Bone marrow (tissue), 2 donors: ENCODE data around the gene WNT10A.
"Not testable (repeated sequence)": the region's sequence is repeated elsewhere in the genome, so short reads cannot be mapped to it uniquely, and the experiment has no call there.

ENCODE experiments used
- DNase-seq, 2 donors: peaks; one replicate each; lab custom pipeline; 2025; lab: John Stamatoyannopoulos, UW

WNT10A gene

DNA sequence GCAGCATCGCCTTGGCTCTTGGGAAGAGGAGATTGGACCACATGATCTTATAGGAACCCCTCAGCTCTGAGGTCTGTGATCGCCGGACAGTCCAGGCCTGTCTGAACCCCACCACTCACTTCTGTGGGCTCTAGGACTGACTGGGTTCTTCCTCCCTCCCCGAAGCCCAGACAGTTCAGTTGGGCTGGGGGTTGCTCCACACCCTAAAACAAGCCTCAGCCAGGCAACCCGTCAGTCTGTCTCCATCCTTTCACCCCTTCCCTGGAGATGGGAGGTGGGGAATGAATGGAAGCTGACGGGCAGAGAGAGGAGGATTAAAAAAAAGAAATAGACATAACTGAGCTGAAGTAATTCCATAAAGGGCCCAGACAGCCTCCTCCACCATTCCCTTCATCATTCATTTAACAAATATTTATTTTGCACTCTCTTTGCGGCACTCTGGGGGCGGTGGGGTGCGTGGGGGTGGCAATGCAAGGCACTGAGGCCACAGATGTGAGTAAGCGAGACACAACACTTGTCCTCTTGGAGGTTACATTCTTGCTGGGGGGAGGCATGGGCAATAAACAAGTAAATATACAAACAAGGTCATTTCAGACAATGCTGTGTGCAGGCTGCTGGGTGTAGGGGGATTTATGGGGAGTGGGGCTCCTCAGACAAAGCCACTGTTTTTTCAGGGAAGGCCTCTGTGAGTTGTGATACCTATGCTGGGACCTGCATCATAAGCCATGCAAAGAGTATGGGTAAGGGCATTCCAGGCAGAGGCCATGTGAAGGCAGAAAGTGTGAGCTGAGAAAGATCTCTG, 12.9 kb downstream of the WNT10A start:
- no peak for DNase-seq

DNA sequence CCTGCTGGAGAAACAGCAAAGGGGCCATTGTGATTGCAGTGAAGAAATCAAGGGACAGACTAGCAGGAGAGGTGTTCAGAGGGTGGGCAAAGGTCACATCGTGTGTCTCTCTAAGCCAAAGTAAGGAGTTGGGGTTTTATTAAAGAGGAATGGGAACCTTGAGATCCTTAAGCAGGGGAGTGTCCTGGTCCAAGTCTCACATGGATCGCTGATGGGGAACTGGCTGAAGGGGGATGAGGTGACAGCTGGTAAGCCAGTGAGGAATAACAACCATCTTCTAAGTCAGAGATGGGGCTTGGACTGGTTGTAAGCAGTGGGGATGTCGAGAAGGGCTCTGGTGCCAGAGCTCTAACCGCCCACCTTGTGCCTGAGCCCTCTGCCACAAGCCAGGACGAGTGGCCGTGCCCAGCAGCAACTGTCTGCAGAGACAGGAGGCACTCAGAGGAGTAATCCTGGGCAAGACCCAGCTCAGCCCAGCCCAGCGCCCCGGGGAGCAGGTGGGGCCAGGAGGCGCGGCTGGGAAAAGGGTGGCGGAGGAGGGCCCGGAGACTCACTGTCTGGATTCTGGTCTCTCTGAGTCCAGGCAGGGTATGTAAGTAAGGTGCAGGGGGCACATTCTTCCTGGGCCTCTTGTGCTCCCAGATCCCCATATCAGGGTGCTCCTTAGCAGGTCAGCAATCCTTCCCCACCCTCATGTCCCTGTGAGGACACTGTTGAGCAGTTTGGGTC, 13.7 kb downstream of the WNT10A start:
- no peak for DNase-seq

GRCh38 chr2:218894880-218895157, 14.2 kb downstream of the WNT10A start:
- DNase-seq, result no peak

DNA sequence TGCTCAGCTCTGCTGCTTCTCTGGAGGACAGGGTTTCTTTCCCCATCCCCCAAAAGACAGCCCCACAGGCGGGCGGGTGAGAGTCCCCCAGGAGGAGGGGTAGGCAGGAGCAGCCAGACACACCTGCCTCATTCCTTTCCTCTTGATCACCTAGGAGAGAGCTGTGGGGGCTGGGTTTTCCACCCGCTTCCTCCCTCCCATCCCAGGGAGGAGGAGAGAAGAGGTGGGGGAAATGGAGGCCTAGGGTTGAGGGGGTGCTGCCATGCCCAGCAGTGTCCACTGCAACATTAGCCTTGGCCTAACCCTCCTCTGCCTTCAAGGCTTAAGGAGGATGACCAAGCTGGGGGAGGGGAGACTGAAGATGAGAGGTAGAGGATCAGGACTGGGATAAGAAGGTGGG, 14.7 kb downstream of the WNT10A start:
- no peak for DNase-seq

- DNase-seq, result no peak
Measured at GRCh38 chr2:218895759-218896500, 15.3 kb downstream of the WNT10A start.

- peak in 1 of 2 donors; percentile 56 for DNase-seq
Measured at GRCh38 chr2:218896501-218897393, 16.1 kb downstream of the WNT10A start.

DNA sequence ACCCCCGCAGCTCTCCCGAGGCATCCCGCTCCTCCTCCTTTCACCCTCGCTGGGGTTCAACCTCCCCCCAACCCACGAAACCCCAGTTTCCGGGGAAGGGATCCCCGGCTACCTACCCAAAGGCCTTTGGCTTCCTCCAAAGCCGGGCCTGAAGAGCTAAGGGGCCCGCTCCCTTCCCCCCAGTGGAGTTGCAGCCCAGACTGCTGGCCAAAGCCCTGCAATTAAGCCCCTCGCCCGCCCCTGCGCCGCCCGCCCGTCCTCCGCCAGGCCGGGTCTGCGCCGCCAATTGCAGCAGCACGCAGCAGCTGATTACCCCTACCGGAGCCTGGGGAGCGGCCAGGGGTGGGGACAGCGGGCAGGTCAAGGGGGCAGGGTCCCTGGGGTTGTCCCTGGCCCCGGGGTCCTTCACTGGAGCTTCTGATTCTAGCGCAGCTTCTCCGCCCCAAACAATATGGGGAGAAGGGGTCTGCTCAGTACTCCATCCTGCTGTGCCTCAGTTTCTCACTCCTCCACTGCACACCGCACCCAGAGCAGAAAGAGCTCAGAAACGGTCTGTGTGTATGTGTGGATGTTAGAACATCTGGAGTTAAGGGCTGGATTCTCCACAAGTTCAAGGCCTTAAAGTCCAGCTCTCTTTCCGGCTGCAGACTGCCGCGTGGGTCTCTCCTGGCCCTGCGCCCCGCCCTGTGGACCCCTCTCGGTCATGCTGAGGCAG, 16.9 kb downstream of the WNT10A start:
- no peak for DNase-seq

DNA sequence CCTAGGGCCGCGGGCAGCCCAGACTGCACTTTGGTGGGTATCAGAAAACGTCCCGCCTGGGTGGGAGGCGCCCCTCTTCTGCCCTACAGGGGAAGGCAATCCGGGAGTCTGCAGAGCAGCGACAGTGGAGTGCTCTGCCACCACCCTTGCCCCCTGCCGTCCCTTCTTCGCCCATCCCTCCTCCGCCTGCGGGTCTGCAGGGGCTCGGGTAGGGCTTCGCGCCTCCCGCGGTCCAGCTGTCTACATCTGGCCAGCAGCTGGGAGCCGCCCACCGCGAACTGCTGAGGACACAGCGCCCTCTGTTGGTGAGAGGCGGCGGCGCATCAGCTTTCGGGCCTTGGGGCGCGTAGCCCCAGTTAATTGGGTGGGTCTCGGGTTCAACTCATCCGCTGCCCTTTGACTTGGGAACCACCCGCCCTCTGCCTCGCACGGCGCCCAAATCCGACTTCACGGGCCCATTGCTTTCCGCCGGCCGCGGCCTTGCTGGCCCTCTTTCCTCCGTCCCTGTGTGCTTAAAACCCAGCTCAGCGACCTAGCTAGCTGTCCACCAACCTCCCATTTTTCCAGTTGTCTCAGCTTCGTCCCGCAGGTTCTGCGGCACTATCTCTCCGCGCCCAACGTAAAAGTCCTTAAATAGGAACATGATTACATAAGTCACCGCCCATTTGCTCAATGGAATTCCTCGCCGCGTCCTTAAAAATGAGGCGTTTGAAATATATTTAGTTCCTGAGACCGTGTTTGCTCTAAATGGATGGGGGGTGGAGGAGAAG, 17.6 kb downstream of the WNT10A start:
- peak; percentile 15 to 46 for DNase-seq

GRCh38 chr2:218899147-218899546, 18.5 kb downstream of the WNT10A start:
- DNase-seq, result no peak

- no peak for DNase-seq
Measured at GRCh38 chr2:218902427-218902826, 21.8 kb downstream of the WNT10A start.

GRCh38 chr2:218904176-218904575, 23.5 kb downstream of the WNT10A start:
- DNase-seq, result no peak

DNA sequence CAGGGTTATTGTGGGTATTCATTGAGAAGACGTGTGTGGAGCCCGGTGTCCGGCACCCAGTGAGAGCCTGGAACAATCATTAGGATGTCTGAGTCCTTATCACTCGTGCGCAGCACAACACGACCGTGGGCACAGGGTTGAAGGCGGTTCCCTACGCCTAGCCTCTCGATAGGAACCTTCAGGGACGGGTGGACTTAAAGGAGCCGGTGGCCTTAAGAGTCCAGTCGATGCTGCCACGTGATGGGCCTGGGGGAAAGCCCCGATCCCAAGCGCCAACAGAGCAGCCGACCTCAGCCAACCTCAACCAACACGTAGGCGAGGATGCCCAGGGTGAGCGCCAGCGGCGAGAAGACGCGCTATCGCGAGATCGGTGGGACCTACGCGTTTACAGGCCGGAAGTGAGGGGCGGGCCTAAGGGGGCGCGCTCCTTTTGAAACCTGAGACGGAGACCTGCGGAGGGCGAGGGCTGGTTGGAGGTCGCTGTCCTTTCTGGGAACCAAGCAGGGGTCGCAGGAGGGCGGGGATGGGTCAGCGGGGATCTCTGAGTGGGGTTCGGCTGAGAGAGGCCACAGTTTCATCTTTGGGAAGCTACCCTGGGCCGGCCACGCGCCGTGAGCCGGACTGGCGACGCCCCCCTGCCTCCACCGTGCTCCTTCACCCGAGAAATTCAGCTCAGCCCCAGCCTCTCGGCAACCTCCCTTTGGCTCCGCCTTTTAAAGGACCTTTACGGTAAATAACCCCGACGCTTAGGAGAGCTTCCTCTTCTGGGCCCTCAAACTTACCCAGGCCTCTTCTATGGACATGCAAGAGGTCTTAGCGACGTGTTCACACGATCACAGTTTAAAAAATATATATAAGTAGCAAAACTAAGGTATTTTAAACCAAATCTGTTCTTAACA, 28.3 kb downstream of the WNT10A start:
- peak in 1 of 2 donors; percentile 52 for DNase-seq

GRCh38 chr2:218910741-218911140, 30.1 kb downstream of the WNT10A start:
- DNase-seq, result no peak

- no peak for DNase-seq
Measured at GRCh38 chr2:218920504-218920903, 39.9 kb downstream of the WNT10A start.

DNA sequence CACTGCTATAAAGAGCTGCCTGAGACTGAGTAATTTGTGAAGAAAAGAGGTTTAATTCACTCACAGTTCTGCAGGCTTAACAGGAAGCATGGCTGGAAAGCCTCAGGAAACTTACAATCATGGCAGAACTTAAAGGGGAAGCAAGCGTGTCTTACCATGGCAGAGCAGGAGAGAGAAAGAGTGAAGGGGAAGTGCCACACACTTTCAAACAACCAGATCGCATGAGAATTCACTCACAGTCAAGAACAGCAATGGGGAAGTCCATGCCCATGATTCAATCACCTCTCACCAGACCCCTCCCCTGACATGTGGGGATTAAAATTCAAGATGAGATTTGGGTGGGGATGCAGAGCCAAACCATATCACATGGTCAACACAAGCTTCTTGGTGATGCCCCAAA, 44.1 kb downstream of the WNT10A start:
- DNase-seq, result no peak

GRCh38 chr2:218925434-218925833, 44.8 kb downstream of the WNT10A start:
- no peak for DNase-seq

GRCh38 chr2:218927422-218927821, 46.8 kb downstream of the WNT10A start:
- DNase-seq, result no peak

GRCh38 chr2:218927876-218928275, 47.2 kb downstream of the WNT10A start:
- no peak for DNase-seq

DNA sequence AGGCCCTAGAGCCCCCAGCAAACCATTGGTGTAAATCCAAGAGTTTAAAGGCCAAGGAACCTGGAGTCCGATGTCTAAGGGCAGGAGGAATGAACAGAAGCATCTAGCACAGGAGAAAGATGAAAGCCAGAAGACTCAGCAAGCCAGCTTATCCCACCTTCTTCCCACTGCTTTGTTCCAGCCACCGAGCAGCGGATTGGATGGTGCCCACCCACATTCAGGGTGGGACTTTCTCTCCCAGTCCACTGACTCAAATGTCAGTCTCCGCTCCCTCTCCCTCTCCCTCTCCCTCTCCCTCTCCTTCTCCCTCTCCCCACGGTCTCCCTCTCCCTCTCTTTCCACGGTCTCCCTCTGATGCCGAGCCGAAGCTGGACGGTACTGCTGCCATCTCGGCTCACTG, 49.8 kb downstream of the WNT10A start:
- DNase-seq, result not testable (repeated sequence)
